RWPE1 (cell line): ENCODE measurements around the gene ADGRV1.
A peak's percentile ranks its signal among the peaks of the same experiment; 100 is the strongest.

Experiments used
- CTCF ChIA-PET: fragments of 350-600 bp; sonication (Branson Sonifier 250); formaldehyde crosslinking; extraction: SDS; loops from one replicate; lab custom pipeline; 2021; lab: Yijun Ruan, JAX
- POLR2A ChIA-PET: fragments of 400-600 bp; formaldehyde crosslinking; extraction: SDS; loops from one replicate; lab custom pipeline; 2020; ENCODE audit warnings: antibody characterized with exemption; ENCODE audit not compliant: low non-redundant PET; lab: Yijun Ruan, JAX
- DNase-seq: peaks from one replicate; pipeline ENCODE4 v3.0.0; 2012; ENCODE audit warnings: low spot score
- H3K27ac ChIP-seq: fragments of 450-650 bp; 2 replicates; pipeline ENCODE4 v1.5.1; 2017
- TF ChIP-seq, protein P1 (sequence below): fragments of 450-650 bp; conservative IDR thresholded peaks from 2 replicates; pipeline ENCODE4 v1.5.1; 2017; ENCODE audit warnings: low read depth, mild to moderate bottlenecking

The ADGRV1 gene

DNA sequence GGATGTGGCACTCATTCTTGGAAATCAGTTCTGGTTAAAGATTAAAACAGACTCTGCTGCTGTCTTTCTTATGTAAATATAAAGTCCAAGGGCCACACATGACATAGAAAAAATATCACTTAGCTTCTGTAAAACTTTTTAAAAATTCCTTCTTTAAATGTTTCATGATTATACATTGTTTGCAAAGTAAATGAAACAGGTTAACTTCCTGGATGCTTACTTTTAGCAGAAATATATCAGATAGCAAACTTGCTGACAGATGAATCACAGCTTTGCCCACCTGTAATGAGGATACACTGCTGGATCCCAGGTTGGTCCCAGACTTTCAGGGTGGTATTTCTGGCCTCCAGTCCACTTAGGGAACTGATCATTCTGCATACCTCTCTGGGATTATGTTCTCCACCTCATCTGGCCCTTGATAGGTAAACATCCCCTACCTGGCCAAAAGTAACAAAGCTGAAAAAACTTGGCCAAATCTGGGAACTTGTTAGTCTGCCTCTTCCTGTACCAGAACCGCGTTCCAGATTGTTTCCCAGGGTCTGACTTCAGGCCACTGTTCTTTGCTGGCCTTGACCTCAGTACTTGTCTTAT is 340.5 kb downstream of the ADGRV1 start:
- CTCF ChIA-PET = interaction anchor here (0.6 to 1.2 kb wide), 2 partner anchors 8 to 11 kb away, joined by 3 read pairs; no protein-coding TSS in a partner anchor
- H3K27ac ChIP-seq = peak overlapping the region; percentile 80

DNA sequence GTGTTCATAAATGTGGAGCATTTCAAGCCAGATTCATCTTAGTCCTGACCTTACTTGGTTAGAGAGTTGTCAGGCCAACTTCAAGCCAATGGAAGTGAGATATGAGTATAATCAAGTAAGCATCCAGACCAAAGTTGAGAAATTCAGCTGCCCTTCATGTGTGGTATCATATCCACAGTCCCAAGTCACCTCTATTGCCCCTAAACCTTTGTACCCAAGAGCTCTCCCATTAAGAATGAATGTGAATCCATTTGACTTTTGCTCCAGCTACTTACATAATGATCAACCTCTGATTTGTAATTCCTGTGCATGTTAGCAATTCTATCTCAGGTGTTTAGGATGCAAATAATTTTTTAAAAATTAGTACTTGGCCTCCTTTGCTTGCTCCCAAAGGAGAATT is 342.7 kb downstream of the ADGRV1 start:
- POLR2A ChIA-PET = no interaction called here
- TF ChIP-seq, protein P1, sequence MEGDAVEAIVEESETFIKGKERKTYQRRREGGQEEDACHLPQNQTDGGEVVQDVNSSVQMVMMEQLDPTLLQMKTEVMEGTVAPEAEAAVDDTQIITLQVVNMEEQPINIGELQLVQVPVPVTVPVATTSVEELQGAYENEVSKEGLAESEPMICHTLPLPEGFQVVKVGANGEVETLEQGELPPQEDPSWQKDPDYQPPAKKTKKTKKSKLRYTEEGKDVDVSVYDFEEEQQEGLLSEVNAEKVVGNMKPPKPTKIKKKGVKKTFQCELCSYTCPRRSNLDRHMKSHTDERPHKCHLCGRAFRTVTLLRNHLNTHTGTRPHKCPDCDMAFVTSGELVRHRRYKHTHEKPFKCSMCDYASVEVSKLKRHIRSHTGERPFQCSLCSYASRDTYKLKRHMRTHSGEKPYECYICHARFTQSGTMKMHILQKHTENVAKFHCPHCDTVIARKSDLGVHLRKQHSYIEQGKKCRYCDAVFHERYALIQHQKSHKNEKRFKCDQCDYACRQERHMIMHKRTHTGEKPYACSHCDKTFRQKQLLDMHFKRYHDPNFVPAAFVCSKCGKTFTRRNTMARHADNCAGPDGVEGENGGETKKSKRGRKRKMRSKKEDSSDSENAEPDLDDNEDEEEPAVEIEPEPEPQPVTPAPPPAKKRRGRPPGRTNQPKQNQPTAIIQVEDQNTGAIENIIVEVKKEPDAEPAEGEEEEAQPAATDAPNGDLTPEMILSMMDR = no peak
- DNase-seq = no peak
- H3K27ac ChIP-seq = no peak overlapping the region
- CTCF ChIA-PET = no interaction called here

More for the DNA sequence above, 340.5 kb downstream of the ADGRV1 start:
- TF ChIP-seq, protein P1 = no peak
- POLR2A ChIA-PET = no interaction called here
- no peak for DNase-seq

DNA sequence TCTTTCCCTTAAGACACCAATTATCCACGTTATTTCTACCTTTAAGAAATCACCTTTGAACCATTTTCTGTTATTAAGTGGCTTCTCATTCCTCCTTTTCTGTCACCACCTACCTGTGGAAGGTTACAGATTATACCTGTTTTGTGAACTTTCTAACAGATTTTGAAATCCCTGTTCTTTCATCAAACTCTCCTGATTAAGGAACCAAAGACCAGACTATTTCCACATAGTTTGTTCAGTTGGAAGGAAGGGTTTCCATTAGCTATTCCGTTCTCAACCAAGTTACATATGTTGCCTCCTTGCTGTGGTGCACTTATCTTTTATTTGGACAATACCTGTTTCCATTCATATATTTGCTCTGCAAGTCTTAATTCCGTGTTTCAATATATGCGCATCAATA is 343.6 kb downstream of the ADGRV1 start:
- TF ChIP-seq, protein P1 = no peak
- CTCF ChIA-PET = interaction anchor here (0.6 to 1.0 kb wide), 2 partner anchors 99 to 233 kb away, joined by 3 to 4 read pairs; no protein-coding TSS in a partner anchor
- POLR2A ChIA-PET = no interaction called here

DNA sequence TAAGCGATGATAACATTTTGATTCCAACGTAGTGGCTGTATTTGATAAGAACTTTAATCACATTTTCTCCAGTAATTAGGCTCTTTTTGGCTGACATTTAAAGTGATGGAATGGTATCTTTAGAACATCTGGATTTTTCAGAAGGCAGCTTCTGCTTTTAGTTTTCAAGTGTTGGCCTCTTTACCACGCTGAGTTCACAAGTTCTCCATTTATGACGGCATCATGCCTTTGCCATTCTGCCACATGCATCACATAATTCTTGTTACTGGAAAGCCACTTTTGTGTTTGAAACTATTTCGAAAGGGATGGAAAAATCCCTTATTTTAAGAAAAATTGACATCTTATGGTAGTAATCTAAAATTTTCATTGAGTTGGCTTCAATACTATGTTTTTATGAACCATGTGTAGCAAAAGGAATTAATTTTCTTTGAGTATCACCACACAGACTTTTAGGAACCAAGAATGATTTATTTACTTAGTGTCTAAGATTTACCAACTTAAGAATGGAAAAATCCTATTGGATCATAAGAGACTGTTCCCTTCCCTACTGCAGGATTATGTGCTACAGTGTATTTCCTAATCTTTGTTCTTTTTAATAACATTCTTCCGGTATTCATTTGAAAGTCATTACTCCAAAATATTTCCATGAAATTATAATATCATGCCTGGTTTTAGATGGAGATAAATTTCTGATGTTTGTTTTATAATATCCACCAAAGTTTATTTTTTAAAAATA is 344.2 kb downstream of the ADGRV1 start:
- TF ChIP-seq, protein P1 = no peak
- CTCF ChIA-PET = interaction anchor here (0.6 to 1.0 kb wide), 2 partner anchors 100 to 232 kb away, joined by 3 to 4 read pairs; no protein-coding TSS in a partner anchor
- DNase-seq = no peak
- no peak overlapping the region for H3K27ac ChIP-seq
- POLR2A ChIA-PET = no interaction called here

More for the DNA sequence above, 343.6 kb downstream of the ADGRV1 start:
- no peak overlapping the region for H3K27ac ChIP-seq
- DNase-seq = no peak

DNA sequence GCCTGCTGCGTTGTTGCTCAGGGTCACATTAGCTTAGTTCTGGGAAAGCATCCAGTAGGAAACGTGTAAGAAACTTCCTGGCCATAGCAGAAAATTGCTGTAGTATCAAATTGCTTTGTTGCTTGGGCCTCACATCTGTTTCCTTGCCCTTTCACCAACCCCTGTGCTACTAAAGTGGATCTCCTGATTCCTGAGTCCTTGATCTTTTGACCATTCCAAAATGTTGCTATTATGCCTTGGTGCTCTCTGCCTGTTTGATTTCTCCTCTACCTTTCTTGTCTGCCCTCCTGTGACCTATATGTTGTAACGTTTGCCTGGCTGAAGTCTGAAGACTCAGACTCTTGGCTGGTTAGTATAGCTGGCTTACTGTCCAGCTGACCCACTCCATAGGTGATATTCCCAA is 350.5 kb downstream of the ADGRV1 start:
- ChIA-PET POLR2A (interaction anchor here (0.7 kb wide), 2 partner anchors 28 to 472 kb away, joined by 3 to 9 read pairs; no protein-coding TSS in a partner anchor), CTCF (interaction anchor here (0.5 to 1.0 kb wide), 6 partner anchors 20 to 1419 kb away, joined by 3 to 5 read pairs (median 3); no protein-coding TSS in a partner anchor)
- TF ChIP-seq, protein P1 = no peak
- no peak overlapping the region for H3K27ac ChIP-seq
- DNase-seq = no peak

DNA sequence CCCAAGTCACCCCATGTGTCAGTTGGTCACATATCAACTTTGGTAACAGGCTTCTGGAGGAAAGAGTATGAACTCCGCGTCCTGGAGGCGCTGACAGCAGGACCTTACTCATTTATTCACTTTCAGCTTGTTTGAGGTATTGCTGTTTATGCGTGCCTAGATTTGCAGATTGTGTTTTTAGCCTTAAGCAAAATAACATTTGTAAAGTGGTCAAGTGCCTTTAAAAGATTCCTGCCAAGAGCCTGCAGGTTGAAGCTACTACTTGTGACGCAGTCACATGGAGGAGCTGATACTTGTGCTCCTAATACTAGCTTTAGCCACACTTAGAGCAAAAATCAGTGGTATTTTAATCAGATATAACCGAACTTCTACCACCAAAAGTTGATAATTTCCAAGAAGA is 351.3 kb downstream of the ADGRV1 start:
- no peak for DNase-seq
- TF ChIP-seq, protein P1 = no peak
- CTCF ChIA-PET = interaction anchor here (0.7 to 1.0 kb wide), 6 partner anchors 11 to 1420 kb away, joined by 3 to 5 read pairs (median 3); no protein-coding TSS in a partner anchor
- POLR2A ChIA-PET = interaction anchor here (0.7 kb wide), 2 partner anchors 29 to 471 kb away, joined by 3 to 9 read pairs; no protein-coding TSS in a partner anchor
- no peak overlapping the region for H3K27ac ChIP-seq
